Measurements from ENCODE around the gene ZNF831.

The ZNF831 gene
- long read RNA-seq: 0 reads

- no peak within 1 kb of the TSS for H3K4me3 ChIP-seq (replicated peaks; ENCODE audit: insufficient read depth, low read length)
- DNase-seq (ENCODE audit: low read depth in 1 of 2, low spot score in 1 of 2): peak; percentile 21 to 63
- peak; percentile 71 for TF ChIP-seq SPI1 (IDR thresholded peaks at IDR 0.05; ENCODE audit: borderline replicate concordance, low read depth)
- no peak for TF ChIP-seq REST (IDR thresholded peaks at IDR 0.05; ENCODE audit: insufficient replicate concordance, low read depth)
These were observed at the start of gene ZNF831 for GRCh38 chr20:59163631-59164530. TSS of gene ZNF831 (plus strand) at chr20:59163821. CDS start at chr20:59191020, 27,199 bp downstream.

GRCh38 chr20:59117526-59117925 lies 46.1 kb upstream of the ZNF831 start:
- no peaks in the 10 kb centered on the region for H3K27me3 ChIP-seq (ENCODE audit: insufficient read depth, poor library complexity, severe bottlenecking)
- no peak overlapping the region for H3K4me3 ChIP-seq (replicated peaks; ENCODE audit: insufficient read depth, low read length)
- H3K27ac ChIP-seq (replicated peaks): no peak overlapping the region
- DNase-seq (ENCODE audit: low read depth in 1 of 2, low spot score in 1 of 2): no peak
- TF ChIP-seq GABPA (IDR thresholded peaks at IDR 0.05; ENCODE audit: low read depth) (no peak), REST (IDR thresholded peaks at IDR 0.05; ENCODE audit: insufficient replicate concordance, low read depth) (no peak), POLR2AphosphoS5 (IDR thresholded peaks at IDR 0.05; ENCODE audit: low read depth) (no peak), CTCF (IDR thresholded peaks at IDR 0.05; ENCODE audit: insufficient read depth, low read length) (no peak), SPI1 (IDR thresholded peaks at IDR 0.05; ENCODE audit: borderline replicate concordance, low read depth) (no peak)

More at GRCh38 chr20:59163631-59164530, at the start of gene ZNF831:
- peaks cover 3% of the 10 kb centered on the region for H3K27me3 ChIP-seq (ENCODE audit: insufficient read depth, poor library complexity, severe bottlenecking)
- peak within 1 kb of the TSS; percentile 90 for H3K27ac ChIP-seq (replicated peaks)

GRCh38 chr20:59118855-59119254 lies 44.8 kb upstream of the ZNF831 start:
- H3K4me3 ChIP-seq (replicated peaks; ENCODE audit: insufficient read depth, low read length): no peak overlapping the region
- no peaks in the 10 kb centered on the region for H3K27me3 ChIP-seq (ENCODE audit: insufficient read depth, poor library complexity, severe bottlenecking)
- no peak for DNase-seq (ENCODE audit: low read depth in 1 of 2, low spot score in 1 of 2)
- TF ChIP-seq SPI1 (IDR thresholded peaks at IDR 0.05; ENCODE audit: borderline replicate concordance, low read depth): no peak
- no peak for TF ChIP-seq POLR2AphosphoS5 (IDR thresholded peaks at IDR 0.05; ENCODE audit: low read depth)
- TF ChIP-seq GABPA (IDR thresholded peaks at IDR 0.05; ENCODE audit: low read depth): no peak
- no peak for TF ChIP-seq CTCF (IDR thresholded peaks at IDR 0.05; ENCODE audit: insufficient read depth, low read length)
- TF ChIP-seq REST (IDR thresholded peaks at IDR 0.05; ENCODE audit: insufficient replicate concordance, low read depth): no peak
- H3K27ac ChIP-seq (replicated peaks): no peak overlapping the region

Data from HL-60 (cell line).